ENCODE measurements around the gene PRKAA1. TPM values are rescaled to one million over a fixed set of nuclear protein-coding genes. Genes with fewer than 3 reads are reported as not detected.

The PRKAA1 gene
- polyA plus RNA-seq, 1 of the 3 experiments (the other 2 are of a cell fraction) = 23.2 TPM

- ChIA-PET POLR2A (interaction anchor here (0.9 kb wide), 1 partner anchor 81 kb away, joined by 3 read pairs; no protein-coding TSS in a partner anchor), CTCF (interaction anchor here (1.0 to 1.9 kb wide), 6 partner anchors 8 to 43 kb away, joined by 3 to 8 read pairs (median 4); partner anchors contain the start of gene PRKAA1)
Observed at GRCh38 chr5:40754381-40755092, 43.6 kb downstream of the PRKAA1 start.

GRCh38 chr5:40746703-40747102 is 51.5 kb downstream of the PRKAA1 start:
- no peaks in the 10 kb centered on the region for H3K4me1 ChIP-seq (ENCODE audit: control insufficient read depth in 1 of 2, insufficient read depth in 2 of 2, low read depth in 1 of 2, low read length in 1 of 2)
- no peaks in the 10 kb centered on the region; the same call in 1 of the 2 replicates for H4K20me1 ChIP-seq (ENCODE audit: insufficient read depth)
- no peaks in the 10 kb centered on the region for H3F3A ChIP-seq (replicated peaks; ENCODE audit: insufficient read depth)
- WGBS (ENCODE audit: low lambda C conversion rate) = 63% methylated on average over 4 of the region's 4 CpGs
- no peaks in the 10 kb centered on the region for H3K9me3 ChIP-seq
- H3K9me2 ChIP-seq = no peaks in the 10 kb centered on the region
- CTCF ChIA-PET = interaction anchor here (0.6 to 1.7 kb wide), 2 partner anchors 8 kb away, joined by 3 to 5 read pairs; no protein-coding TSS in a partner anchor
- no peak overlapping the region for H3K4me2 ChIP-seq
- DNase-seq = no peak
- no peak overlapping the region for H2AFZ ChIP-seq (ENCODE audit: low read depth)
- H3K4me3 ChIP-seq (ENCODE audit: low read depth in 2 of 2, low read length in 1 of 2) = no peak overlapping the region
- no peak overlapping the region for H3K27ac ChIP-seq (ENCODE audit: low read depth in 2 of 2, low read length in 1 of 2)
- POLR2A ChIA-PET = no interaction called here
- H3K79me2 ChIP-seq (ENCODE audit: insufficient read depth) = peaks cover 29% of the 10 kb centered on the region
- H3K27me3 ChIP-seq (ENCODE audit: insufficient read depth) = no peaks in the 10 kb centered on the region
- H3K9ac ChIP-seq = no peak overlapping the region
- no peak for TF ChIP-seq RAD21 (IDR thresholded peaks at IDR 0.05; ENCODE audit: low read length)
- TF ChIP-seq YY1 (IDR thresholded peaks at IDR 0.05; ENCODE audit: low read depth) = no peak
- TF ChIP-seq, protein P1, sequence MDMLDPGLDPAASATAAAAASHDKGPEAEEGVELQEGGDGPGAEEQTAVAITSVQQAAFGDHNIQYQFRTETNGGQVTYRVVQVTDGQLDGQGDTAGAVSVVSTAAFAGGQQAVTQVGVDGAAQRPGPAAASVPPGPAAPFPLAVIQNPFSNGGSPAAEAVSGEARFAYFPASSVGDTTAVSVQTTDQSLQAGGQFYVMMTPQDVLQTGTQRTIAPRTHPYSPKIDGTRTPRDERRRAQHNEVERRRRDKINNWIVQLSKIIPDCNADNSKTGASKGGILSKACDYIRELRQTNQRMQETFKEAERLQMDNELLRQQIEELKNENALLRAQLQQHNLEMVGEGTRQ (IDR thresholded peaks at IDR 0.05; ENCODE audit: borderline replicate concordance, low read depth, low read length) = no peak
- TF ChIP-seq NFIC (IDR thresholded peaks at IDR 0.05; ENCODE audit: borderline replicate concordance) = no peak
- no peak for TF ChIP-seq FOXM1 (IDR thresholded peaks at IDR 0.05; ENCODE audit: low read depth)
- peaks cover 9 to 17% of the 10 kb centered on the region in 2 experiments for H3K36me3 ChIP-seq (replicated peaks in 1 of 2; ENCODE audit: control insufficient read depth in 1 of 2, insufficient read depth in 2 of 2, low read length in 1 of 2)

More at GRCh38 chr5:40754381-40755092, 43.6 kb downstream of the PRKAA1 start:
- H3K36me3 ChIP-seq (replicated peaks in 1 of 2; ENCODE audit: control insufficient read depth in 1 of 2, insufficient read depth in 2 of 2, low read length in 1 of 2) = peaks cover 2 to 5% of the 10 kb centered on the region in 2 experiments
- H3K4me1 ChIP-seq (ENCODE audit: control insufficient read depth in 1 of 2, insufficient read depth in 2 of 2, low read depth in 1 of 2, low read length in 1 of 2) = peaks cover 0 to 6% of the 10 kb centered on the region in 2 experiments; a peak in 2 of 4 replicates
- H2AFZ ChIP-seq (ENCODE audit: low read depth) = peak overlapping the region; percentile 81; the same call in 1 of the 2 replicates
- no peak for DNase-seq
- 26% methylated on average over 6 of the region's 6 CpGs for WGBS (ENCODE audit: low lambda C conversion rate)
- peaks cover 39% of the 10 kb centered on the region for H3K79me2 ChIP-seq (ENCODE audit: insufficient read depth)
- H3K9me2 ChIP-seq = no peaks in the 10 kb centered on the region
- H3K9ac ChIP-seq = peak overlapping the region; percentile 90; the same call in 1 of the 2 replicates
- no peak for TF ChIP-seq PBX3 (IDR thresholded peaks at IDR 0.05)
- no peaks in the 10 kb centered on the region for H3K27me3 ChIP-seq (ENCODE audit: insufficient read depth)
- H3F3A ChIP-seq (replicated peaks; ENCODE audit: insufficient read depth) = peaks cover 17% of the 10 kb centered on the region
- no peaks in the 10 kb centered on the region for H3K9me3 ChIP-seq
- peak overlapping the region; percentile 97 for H3K4me3 ChIP-seq (ENCODE audit: low read depth in 2 of 2, low read length in 1 of 2)
- H3K27ac ChIP-seq (ENCODE audit: low read depth in 2 of 2, low read length in 1 of 2) = peak overlapping the region; percentile 82 to 90
- H4K20me1 ChIP-seq (ENCODE audit: insufficient read depth) = no peaks in the 10 kb centered on the region
- H3K4me2 ChIP-seq = peak overlapping the region; percentile 84

- H3K9ac ChIP-seq = no peak overlapping the region
- TF ChIP-seq MXI1 (IDR thresholded peaks at IDR 0.05; ENCODE audit: low read depth, low read length) (no peak), FOSL2 (IDR thresholded peaks at IDR 0.05; ENCODE audit: borderline replicate concordance, low read depth) (no peak), SMC3 (IDR thresholded peaks at IDR 0.05; ENCODE audit: low read depth, low read length) (no peak)
- TF ChIP-seq, protein P2, sequence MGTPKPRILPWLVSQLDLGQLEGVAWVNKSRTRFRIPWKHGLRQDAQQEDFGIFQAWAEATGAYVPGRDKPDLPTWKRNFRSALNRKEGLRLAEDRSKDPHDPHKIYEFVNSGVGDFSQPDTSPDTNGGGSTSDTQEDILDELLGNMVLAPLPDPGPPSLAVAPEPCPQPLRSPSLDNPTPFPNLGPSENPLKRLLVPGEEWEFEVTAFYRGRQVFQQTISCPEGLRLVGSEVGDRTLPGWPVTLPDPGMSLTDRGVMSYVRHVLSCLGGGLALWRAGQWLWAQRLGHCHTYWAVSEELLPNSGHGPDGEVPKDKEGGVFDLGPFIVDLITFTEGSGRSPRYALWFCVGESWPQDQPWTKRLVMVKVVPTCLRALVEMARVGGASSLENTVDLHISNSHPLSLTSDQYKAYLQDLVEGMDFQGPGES (IDR thresholded peaks at IDR 0.05; ENCODE audit: low read depth, low read length) = no peak
- TF ChIP-seq, protein P1 (IDR thresholded peaks at IDR 0.05; ENCODE audit: borderline replicate concordance, low read depth, low read length) = no peak
- POLR2A ChIA-PET = no interaction called here
- H3K27me3 ChIP-seq (ENCODE audit: insufficient read depth) = no peaks in the 10 kb centered on the region
- peaks cover 3% of the 10 kb centered on the region for H3F3A ChIP-seq (replicated peaks; ENCODE audit: insufficient read depth)
- H3K27ac ChIP-seq (ENCODE audit: low read depth in 2 of 2, low read length in 1 of 2) = no peak overlapping the region
- 97% methylated on average over 2 of the region's 2 CpGs for WGBS (ENCODE audit: low lambda C conversion rate)
- no peak overlapping the region for H2AFZ ChIP-seq (ENCODE audit: low read depth)
- no peaks in the 10 kb centered on the region for H3K4me1 ChIP-seq (ENCODE audit: control insufficient read depth in 1 of 2, insufficient read depth in 2 of 2, low read depth in 1 of 2, low read length in 1 of 2)
- CTCF ChIA-PET = no interaction called here
- DNase-seq = no peak
- no peak overlapping the region for H3K4me2 ChIP-seq
- H3K4me3 ChIP-seq (ENCODE audit: low read depth in 2 of 2, low read length in 1 of 2) = no peak overlapping the region
- H3K9me2 ChIP-seq = no peaks in the 10 kb centered on the region
- H3K36me3 ChIP-seq (replicated peaks in 1 of 2; ENCODE audit: control insufficient read depth in 1 of 2, insufficient read depth in 2 of 2, low read length in 1 of 2) = peaks cover 22 to 46% of the 10 kb centered on the region in 2 experiments
- peaks cover 12% of the 10 kb centered on the region for H3K79me2 ChIP-seq (ENCODE audit: insufficient read depth)
- peaks cover 8% of the 10 kb centered on the region; the same call in 1 of the 2 replicates for H3K9me3 ChIP-seq
- H4K20me1 ChIP-seq (ENCODE audit: insufficient read depth) = no peaks in the 10 kb centered on the region
Observed at GRCh38 chr5:40743771-40744170, 54.4 kb downstream of the PRKAA1 start.
